DOHH2 (cell line): ENCODE results near the gene IGF2BP1.

Experiments
- EZH2phosphoT487 ChIP-seq: fragments of 200-600 bp; sonication (generic); IDR thresholded peaks from 2 replicates; pipeline ENCODE4 v1.6.1; 2017; ENCODE audit warnings: borderline replicate concordance, mild to moderate bottlenecking, antibody characterized with exemption, low read length, moderate library complexity, mixed read lengths
- TF ChIP-seq, protein P1 (sequence below): fragments of 200-600 bp; sonication (generic); IDR thresholded peaks from one replicate; pipeline ENCODE4 v1.5.1; 2014; ENCODE audit warnings: antibody characterized with exemption, mild to moderate bottlenecking, low read depth, low read length; ENCODE audit not compliant: poor library complexity, severe bottlenecking

DNA sequence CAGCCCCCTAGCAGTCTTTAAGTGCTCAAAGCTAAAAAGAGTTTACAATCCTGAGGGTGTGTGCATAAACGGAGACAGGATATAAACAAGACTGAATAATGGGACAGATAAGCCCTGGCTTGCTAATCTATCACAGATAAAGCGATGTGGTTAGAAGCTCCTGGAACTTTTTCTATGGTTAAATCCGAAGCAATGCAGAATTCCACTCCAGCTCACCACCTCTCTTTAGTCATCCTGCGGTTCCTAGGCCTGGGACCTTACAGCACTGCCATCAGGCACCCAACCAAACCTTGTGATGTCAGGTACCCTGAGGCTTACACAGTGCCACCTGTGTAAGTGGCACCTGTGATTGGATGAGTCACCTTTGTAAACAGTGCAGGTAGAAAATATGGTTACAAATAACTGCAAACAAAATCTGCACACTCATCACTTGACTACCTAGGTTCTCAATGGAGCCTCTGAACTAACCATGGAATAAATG, 103.9 kb downstream of the IGF2BP1 start:
- TF ChIP-seq, protein P1, sequence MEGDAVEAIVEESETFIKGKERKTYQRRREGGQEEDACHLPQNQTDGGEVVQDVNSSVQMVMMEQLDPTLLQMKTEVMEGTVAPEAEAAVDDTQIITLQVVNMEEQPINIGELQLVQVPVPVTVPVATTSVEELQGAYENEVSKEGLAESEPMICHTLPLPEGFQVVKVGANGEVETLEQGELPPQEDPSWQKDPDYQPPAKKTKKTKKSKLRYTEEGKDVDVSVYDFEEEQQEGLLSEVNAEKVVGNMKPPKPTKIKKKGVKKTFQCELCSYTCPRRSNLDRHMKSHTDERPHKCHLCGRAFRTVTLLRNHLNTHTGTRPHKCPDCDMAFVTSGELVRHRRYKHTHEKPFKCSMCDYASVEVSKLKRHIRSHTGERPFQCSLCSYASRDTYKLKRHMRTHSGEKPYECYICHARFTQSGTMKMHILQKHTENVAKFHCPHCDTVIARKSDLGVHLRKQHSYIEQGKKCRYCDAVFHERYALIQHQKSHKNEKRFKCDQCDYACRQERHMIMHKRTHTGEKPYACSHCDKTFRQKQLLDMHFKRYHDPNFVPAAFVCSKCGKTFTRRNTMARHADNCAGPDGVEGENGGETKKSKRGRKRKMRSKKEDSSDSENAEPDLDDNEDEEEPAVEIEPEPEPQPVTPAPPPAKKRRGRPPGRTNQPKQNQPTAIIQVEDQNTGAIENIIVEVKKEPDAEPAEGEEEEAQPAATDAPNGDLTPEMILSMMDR, result no peak
- TF ChIP-seq EZH2phosphoT487, result no peak
